PFSK-1 (cell line): ENCODE measurements around the gene CLDN15.

Source experiments
- FOXP2 ChIP-seq: optimal IDR thresholded peaks from 2 replicates; pipeline ENCODE3; 2011; ENCODE audit warnings: borderline replicate concordance, control low read depth, inconsistent platforms; ENCODE audit not compliant: insufficient read depth; ENCODE audit errors: extremely low read length, extremely low read depth
- POLR2AphosphoS5 ChIP-seq: IDR thresholded peaks from 2 replicates; pipeline ENCODE4 v1.6.1; 2012; ENCODE audit warnings: low read depth, mild to moderate bottlenecking, control low read depth, low read length, moderate library complexity
- SIN3A ChIP-seq: IDR thresholded peaks from 2 replicates; pipeline ENCODE4 v1.6.1; 2012; ENCODE audit warnings: mild to moderate bottlenecking, low read length, moderate library complexity, borderline replicate concordance; ENCODE audit not compliant: insufficient read depth
- TAF1 ChIP-seq: IDR thresholded peaks from 2 replicates; pipeline ENCODE4 v1.6.1; 2012; ENCODE audit warnings: low read length, control low read depth, borderline replicate concordance; ENCODE audit not compliant: insufficient read depth
- TF ChIP-seq, protein P1 (sequence below), 2 experiments: IDR thresholded peaks; 2 replicates each; pipeline versions ENCODE4 v1.6.1 to v1.8.0; 2011 to 2012; ENCODE audit warnings: low read depth in 2 of 2, low read length in 2 of 2, control low read depth in 1 of 2, inconsistent platforms in 1 of 2, mild to moderate bottlenecking in 1 of 2, moderate library complexity in 1 of 2; ENCODE audit not compliant: insufficient read depth in 1 of 2

DNA sequence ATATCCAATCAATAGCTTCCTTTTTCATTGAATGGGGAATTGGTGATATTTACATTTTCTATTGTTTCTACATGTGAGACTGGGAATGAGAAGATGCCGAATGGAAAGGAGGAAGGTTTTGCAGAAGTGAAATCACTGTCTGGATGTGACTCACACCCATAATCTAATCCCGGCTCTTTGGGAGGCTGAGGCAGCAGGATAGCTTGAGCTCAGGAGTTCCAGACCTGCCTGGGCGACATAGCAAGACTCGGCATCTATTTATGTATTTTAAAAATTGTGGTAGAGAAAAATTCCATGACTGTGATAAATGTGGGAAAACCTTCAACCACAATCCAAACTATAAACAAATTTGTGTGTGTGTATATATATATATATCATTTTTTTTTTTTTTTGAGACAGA, 18.2 kb upstream of the CLDN15 start:
- no peak for TF ChIP-seq POLR2AphosphoS5
- TF ChIP-seq, protein P1, sequence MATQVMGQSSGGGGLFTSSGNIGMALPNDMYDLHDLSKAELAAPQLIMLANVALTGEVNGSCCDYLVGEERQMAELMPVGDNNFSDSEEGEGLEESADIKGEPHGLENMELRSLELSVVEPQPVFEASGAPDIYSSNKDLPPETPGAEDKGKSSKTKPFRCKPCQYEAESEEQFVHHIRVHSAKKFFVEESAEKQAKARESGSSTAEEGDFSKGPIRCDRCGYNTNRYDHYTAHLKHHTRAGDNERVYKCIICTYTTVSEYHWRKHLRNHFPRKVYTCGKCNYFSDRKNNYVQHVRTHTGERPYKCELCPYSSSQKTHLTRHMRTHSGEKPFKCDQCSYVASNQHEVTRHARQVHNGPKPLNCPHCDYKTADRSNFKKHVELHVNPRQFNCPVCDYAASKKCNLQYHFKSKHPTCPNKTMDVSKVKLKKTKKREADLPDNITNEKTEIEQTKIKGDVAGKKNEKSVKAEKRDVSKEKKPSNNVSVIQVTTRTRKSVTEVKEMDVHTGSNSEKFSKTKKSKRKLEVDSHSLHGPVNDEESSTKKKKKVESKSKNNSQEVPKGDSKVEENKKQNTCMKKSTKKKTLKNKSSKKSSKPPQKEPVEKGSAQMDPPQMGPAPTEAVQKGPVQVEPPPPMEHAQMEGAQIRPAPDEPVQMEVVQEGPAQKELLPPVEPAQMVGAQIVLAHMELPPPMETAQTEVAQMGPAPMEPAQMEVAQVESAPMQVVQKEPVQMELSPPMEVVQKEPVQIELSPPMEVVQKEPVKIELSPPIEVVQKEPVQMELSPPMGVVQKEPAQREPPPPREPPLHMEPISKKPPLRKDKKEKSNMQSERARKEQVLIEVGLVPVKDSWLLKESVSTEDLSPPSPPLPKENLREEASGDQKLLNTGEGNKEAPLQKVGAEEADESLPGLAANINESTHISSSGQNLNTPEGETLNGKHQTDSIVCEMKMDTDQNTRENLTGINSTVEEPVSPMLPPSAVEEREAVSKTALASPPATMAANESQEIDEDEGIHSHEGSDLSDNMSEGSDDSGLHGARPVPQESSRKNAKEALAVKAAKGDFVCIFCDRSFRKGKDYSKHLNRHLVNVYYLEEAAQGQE (IDR thresholded peaks at IDR 0.05; ENCODE audit: insufficient read depth in 1 of 2, low read depth in 2 of 2, low read length in 2 of 2) = no peak
- TF ChIP-seq SIN3A = no peak
- TF ChIP-seq TAF1 = no peak
- no peak for TF ChIP-seq FOXP2
